Measurements from ENCODE around the gene NPAS2.
A peak's percentile ranks its signal among the peaks of the same experiment; 100 is the strongest.

NPAS2 gene

GRCh38 chr2:100893392-100894104 is 73.6 kb downstream of the NPAS2 start:
- Histone ChIP-seq H2AFZ (ENCODE audit: low read depth, low read length) (peak overlapping the region; percentile 90), H4K20me1 (ENCODE audit: insufficient read depth, low read length) (no peaks in the 10 kb centered on the region), H3K36me3 (replicated peaks; ENCODE audit: low read depth, low read length) (no peaks in the 10 kb centered on the region), H3K9ac (ENCODE audit: low read length) (no peak overlapping the region), H3K4me3 (ENCODE audit: low read length) (0 out of 2 replicates have a peak overlapping the region, but pooled peaks have one; percentile 10), H3K79me2 (ENCODE audit: low read length) (no peaks in the 10 kb centered on the region), H3K9me3 (ENCODE audit: insufficient read depth, low read length) (no peaks in the 10 kb centered on the region), H3K4me2 (ENCODE audit: low read length) (peak overlapping the region; percentile 43), H3K27me3 (ENCODE audit: low read depth, low read length) (no peaks in the 10 kb centered on the region), H3K27ac (ENCODE audit: low read length) (no peak overlapping the region), H3K4me1 (ENCODE audit: low read length) (peaks cover 10% of the 10 kb centered on the region)
- TF ChIP-seq EZH2phosphoT487 (IDR thresholded peaks at IDR 0.05; ENCODE audit: low read depth) (no peak), CTCF (IDR thresholded peaks at IDR 0.05; ENCODE audit: low read depth, low read length) (no peak)

- Histone ChIP-seq H3K4me3 (ENCODE audit: low read length) (0 out of 2 replicates have a peak overlapping the region, but pooled peaks have one; percentile 10), H4K20me1 (ENCODE audit: insufficient read depth, low read length) (no peaks in the 10 kb centered on the region), H3K4me1 (ENCODE audit: low read length) (peaks cover 10% of the 10 kb centered on the region), H3K27me3 (ENCODE audit: low read depth, low read length) (no peaks in the 10 kb centered on the region), H3K4me2 (ENCODE audit: low read length) (peak overlapping the region; percentile 43), H3K36me3 (replicated peaks; ENCODE audit: low read depth, low read length) (no peaks in the 10 kb centered on the region), H2AFZ (ENCODE audit: low read depth, low read length) (peak overlapping the region; percentile 90), H3K27ac (ENCODE audit: low read length) (no peak overlapping the region), H3K9me3 (ENCODE audit: insufficient read depth, low read length) (no peaks in the 10 kb centered on the region), H3K9ac (ENCODE audit: low read length) (no peak overlapping the region), H3K79me2 (ENCODE audit: low read length) (no peaks in the 10 kb centered on the region)
- TF ChIP-seq CTCF (IDR thresholded peaks at IDR 0.05; ENCODE audit: low read depth, low read length) (no peak), EZH2phosphoT487 (IDR thresholded peaks at IDR 0.05; ENCODE audit: low read depth) (no peak)
These were observed 74.3 kb downstream of the NPAS2 start for GRCh38 chr2:100894105-100894795.

DNA sequence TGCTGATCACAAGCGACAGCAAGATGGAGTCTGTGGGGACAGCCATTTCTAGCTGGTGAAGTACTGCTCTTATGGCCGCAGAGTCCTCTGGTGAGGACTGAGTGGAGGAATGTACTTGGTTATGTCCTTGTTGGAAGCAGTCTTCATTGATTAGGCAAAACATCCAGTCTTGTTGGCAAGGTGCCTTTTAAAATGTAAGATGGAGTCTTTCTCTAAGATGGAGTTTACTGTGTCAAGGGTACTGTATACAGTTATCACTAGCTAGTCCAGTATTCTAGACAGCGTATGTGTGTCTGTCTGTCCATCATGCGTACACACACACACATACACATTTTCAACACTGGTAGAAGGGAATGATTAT is 74.8 kb downstream of the NPAS2 start:
- Histone ChIP-seq H2AFZ (ENCODE audit: low read depth, low read length) (no peak overlapping the region), H3K4me2 (ENCODE audit: low read length) (no peak overlapping the region), H3K36me3 (replicated peaks; ENCODE audit: low read depth, low read length) (no peaks in the 10 kb centered on the region), H3K9ac (ENCODE audit: low read length) (no peak overlapping the region), H3K27ac (ENCODE audit: low read length) (no peak overlapping the region), H4K20me1 (ENCODE audit: insufficient read depth, low read length) (no peaks in the 10 kb centered on the region), H3K79me2 (ENCODE audit: low read length) (no peaks in the 10 kb centered on the region), H3K27me3 (ENCODE audit: low read depth, low read length) (no peaks in the 10 kb centered on the region), H3K9me3 (ENCODE audit: insufficient read depth, low read length) (no peaks in the 10 kb centered on the region), H3K4me1 (ENCODE audit: low read length) (peaks cover 10% of the 10 kb centered on the region), H3K4me3 (ENCODE audit: low read length) (no peak overlapping the region)
- no peak for TF ChIP-seq EZH2phosphoT487 (IDR thresholded peaks at IDR 0.05; ENCODE audit: low read depth)
- TF ChIP-seq CTCF (IDR thresholded peaks at IDR 0.05; ENCODE audit: low read depth, low read length): no peak

DNA sequence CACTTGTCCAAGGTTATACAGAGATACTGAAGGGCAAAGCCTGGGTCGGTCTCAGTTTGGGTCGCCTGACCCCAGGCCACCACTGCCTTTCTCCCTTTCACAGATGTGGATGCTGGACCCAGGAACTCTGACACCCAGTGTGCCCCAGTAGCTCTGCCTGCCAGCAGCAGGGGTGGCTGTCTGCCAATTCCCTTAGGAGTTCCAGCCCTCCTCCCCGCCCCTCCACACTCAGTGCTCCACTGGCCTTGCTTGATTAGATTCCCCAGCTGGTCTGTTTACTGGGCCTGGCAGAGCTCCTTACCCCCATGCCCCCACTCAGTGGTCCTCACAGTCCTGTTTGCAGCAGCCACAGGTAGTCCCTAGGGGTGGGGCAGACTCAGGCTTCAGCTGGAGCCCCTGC is 75.5 kb downstream of the NPAS2 start:
- H3K4me2 ChIP-seq (ENCODE audit: low read length): no peak overlapping the region
- TF ChIP-seq EZH2phosphoT487 (IDR thresholded peaks at IDR 0.05; ENCODE audit: low read depth) (no peak), CTCF (IDR thresholded peaks at IDR 0.05; ENCODE audit: low read depth, low read length) (no peak)
- H3K36me3 ChIP-seq (replicated peaks; ENCODE audit: low read depth, low read length): no peaks in the 10 kb centered on the region
- no peaks in the 10 kb centered on the region for H3K9me3 ChIP-seq (ENCODE audit: insufficient read depth, low read length)
- H3K79me2 ChIP-seq (ENCODE audit: low read length): no peaks in the 10 kb centered on the region
- no peak overlapping the region for H3K4me3 ChIP-seq (ENCODE audit: low read length)
- no peaks in the 10 kb centered on the region for H4K20me1 ChIP-seq (ENCODE audit: insufficient read depth, low read length)
- no peak overlapping the region for H3K27ac ChIP-seq (ENCODE audit: low read length)
- H2AFZ ChIP-seq (ENCODE audit: low read depth, low read length): no peak overlapping the region
- peaks cover 10% of the 10 kb centered on the region for H3K4me1 ChIP-seq (ENCODE audit: low read length)
- no peak overlapping the region for H3K9ac ChIP-seq (ENCODE audit: low read length)
- peaks cover 4% of the 10 kb centered on the region; the same call in 1 of the 2 replicates for H3K27me3 ChIP-seq (ENCODE audit: low read depth, low read length)
